Astrocyte of the spinal cord (primary cell): Measurements from ENCODE around the gene SPATA12.

Experiments used
- DNase-seq: peaks from one replicate; pipeline ENCODE4 v3.0.0; 2011; ENCODE audit warnings: low read depth, low spot score
- H3K4me3 ChIP-seq: 2 replicates; pipeline ENCODE4 v1.5.1; 2011; ENCODE audit warnings: low read depth, mild to moderate bottlenecking, low read length, moderate library complexity
- CTCF ChIP-seq: IDR thresholded peaks from 2 replicates; pipeline ENCODE4 v1.5.1; 2012; ENCODE audit warnings: low read depth, mild to moderate bottlenecking, low read length, inconsistent platforms
- in situ Hi-C: cut with HindIII; loops from 2 replicates; pipeline ENCODE4 v1.10.0; 2017; ENCODE audit warnings: low sequenced_read_pairs

SPATA12 gene

DNA sequence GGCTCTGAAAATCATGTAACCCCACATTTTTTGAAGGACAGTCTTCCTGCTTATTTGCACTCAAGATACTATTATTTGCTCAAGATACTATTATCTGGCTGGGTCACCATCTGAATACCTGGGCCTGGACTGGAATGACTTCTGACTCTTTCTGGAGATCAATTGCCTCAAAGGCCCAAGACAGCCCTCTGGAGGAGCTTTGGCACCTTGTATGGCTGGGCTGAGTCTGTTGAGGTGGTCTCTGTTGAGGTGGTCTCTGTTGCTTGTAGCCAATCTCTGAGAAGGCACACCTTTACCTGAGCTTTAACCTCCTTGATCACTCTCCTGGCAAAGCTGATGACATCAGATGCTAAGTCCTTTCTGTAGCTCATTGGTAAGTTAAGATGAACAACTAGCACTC is 33.0 kb downstream of the SPATA12 start:
- H3K4me3 ChIP-seq = no peak overlapping the region
- in situ Hi-C loops = loop anchor here (25.0 kb wide), 1 partner anchor 106 kb away; no protein-coding TSS in a partner anchor
- no peak for DNase-seq
- no peak for TF ChIP-seq CTCF

GRCh38 chr3:57093971-57094535 is 33.6 kb downstream of the SPATA12 start:
- no peak overlapping the region for H3K4me3 ChIP-seq
- in situ Hi-C loops = loop anchor here (25.0 kb wide), 1 partner anchor 107 kb away; no protein-coding TSS in a partner anchor

GRCh38 chr3:57094575-57094974 is 34.1 kb downstream of the SPATA12 start:
- no peak for DNase-seq
- no peak for TF ChIP-seq CTCF
- in situ Hi-C loops = loop anchor here (25.0 kb wide), 1 partner anchor 107 kb away; no protein-coding TSS in a partner anchor
- H3K4me3 ChIP-seq = no peak overlapping the region

More at GRCh38 chr3:57093971-57094535, 33.6 kb downstream of the SPATA12 start:
- no peak for DNase-seq
- no peak for TF ChIP-seq CTCF

DNA sequence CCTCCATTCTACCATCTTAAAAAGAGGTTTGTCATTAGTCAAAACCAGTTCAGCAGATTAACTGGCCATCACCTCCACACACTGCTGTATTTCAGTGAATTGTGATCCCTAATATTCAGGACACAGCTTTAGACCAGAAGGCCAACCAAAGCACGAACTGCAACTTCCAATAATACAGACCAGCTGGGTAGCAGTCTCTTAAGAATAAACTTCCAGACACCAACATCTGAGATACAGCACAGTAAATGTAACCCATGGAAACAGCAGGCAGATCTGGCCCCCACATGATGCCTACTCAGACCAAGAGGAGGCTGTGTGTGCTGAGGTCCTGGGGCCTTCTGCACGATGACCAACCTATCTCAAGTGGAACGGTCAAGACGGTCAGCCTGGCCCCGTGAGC is 34.9 kb downstream of the SPATA12 start:
- in situ Hi-C loops = loop anchor here (25.0 kb wide), 1 partner anchor 108 kb away; no protein-coding TSS in a partner anchor
- no peak for DNase-seq
- TF ChIP-seq CTCF = no peak
- no peak overlapping the region for H3K4me3 ChIP-seq

- no peak for TF ChIP-seq CTCF
- in situ Hi-C loops = loop anchor here (25.0 kb wide), 1 partner anchor 110 kb away; no protein-coding TSS in a partner anchor
- H3K4me3 ChIP-seq = no peak overlapping the region
- no peak for DNase-seq
Measured at GRCh38 chr3:57097536-57097935, 37.1 kb downstream of the SPATA12 start.

DNA sequence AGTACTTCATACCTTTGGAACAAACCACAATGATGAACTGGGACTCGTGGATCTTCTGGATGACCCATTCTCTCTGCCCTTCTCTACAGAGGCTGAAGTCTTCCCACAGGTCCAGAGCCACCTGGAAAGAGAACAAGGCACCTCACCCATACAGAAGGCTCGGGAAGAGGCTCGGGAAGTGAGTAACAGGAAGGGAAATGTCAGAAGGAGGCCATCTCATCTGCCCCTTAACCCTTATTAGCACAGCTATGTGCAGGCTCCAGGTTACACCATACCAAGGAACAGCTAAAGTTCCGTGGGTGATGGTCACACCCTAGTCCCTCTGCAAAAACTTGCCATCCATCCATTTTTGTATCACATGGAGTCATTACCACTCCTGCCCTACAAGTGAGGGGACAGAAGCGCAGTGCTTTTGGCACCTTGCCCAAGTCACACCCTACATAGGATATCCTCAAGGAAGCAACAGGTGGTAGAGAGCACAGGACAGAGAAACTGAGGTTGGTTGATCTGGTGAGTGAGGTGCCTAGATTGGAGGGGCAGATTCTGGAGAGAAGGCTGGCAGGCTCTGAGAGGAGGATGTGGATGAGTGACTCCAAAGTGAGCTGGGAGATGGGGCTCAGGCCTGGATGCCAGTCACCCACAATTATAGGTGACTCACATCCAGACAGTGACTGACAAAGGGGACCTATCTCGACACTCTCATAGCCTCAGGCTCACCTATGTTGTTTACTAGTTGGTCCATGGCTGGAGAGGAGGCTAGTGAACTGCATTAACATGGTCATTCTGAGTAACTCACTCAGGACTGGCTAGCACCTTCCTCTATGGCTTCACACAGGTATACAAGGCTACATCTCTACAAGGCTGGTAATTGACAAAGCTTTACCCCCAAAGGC is 38.2 kb downstream of the SPATA12 start:
- in situ Hi-C loops = loop anchor here (25.0 kb wide), 1 partner anchor 111 kb away; no protein-coding TSS in a partner anchor
- no peak for TF ChIP-seq CTCF
- DNase-seq = no peak
- H3K4me3 ChIP-seq = no peak overlapping the region
